HepG2 (cell line): ENCODE data around the gene DMRT3. TPM values are rescaled to one million over a fixed set of nuclear protein-coding genes. Genes with fewer than 3 reads are reported as not detected.

Experiments used
- ATAC-seq: fragments of 200-7000 bp; cut with Tn5 transposase; 3 replicates; pipeline ENCODE4 v1.9.1; 2020; ENCODE audit warnings: mild to moderate bottlenecking, moderate library complexity
- BruUV-seq: library from RNA; stranded (reverse); fragments of 400-500 nt; replicated peaks from 2 replicates; lab custom pipeline; 2021; lab: Mats Ljungman, UMichigan
- CTCF ChIA-PET: fragments of 300-600 bp; formaldehyde crosslinking; extraction: SDS; loops from one replicate; lab custom pipeline; 2021; ENCODE audit warnings: low total read pairs, inconsistent platforms, low intra/inter-chr PET ratio; lab: Yijun Ruan, JAX
- POLR2A ChIA-PET: fragments of 350-600 bp; sonication (Branson Sonifier 250); formaldehyde crosslinking; loops from one replicate; lab custom pipeline; 2020; ENCODE audit warnings: antibody characterized with exemption, inconsistent platforms; lab: Yijun Ruan, JAX
- DNase-seq: peaks from one replicate; pipeline ENCODE4 v3.0.0-alpha.2; 2015; ENCODE audit warnings: low spot score
- FAIRE-seq: peaks from 3 replicates; lab custom pipeline; 2011; peaks lifted over from hg19 to GRCh38; lab: Jason Lieb, UNC
- H2AFZ ChIP-seq: one replicate; pipeline ENCODE4 v1.6.1; 2011; ENCODE audit warnings: low read length, inconsistent platforms
- H3K27ac ChIP-seq: fragments of 300-600 bp; 3 replicates; pipeline ENCODE4 v1.8.0; 2011; ENCODE audit warnings: mixed run types, mild to moderate bottlenecking, mixed read lengths, low read length, inconsistent platforms; ENCODE audit not compliant: insufficient read depth; ENCODE audit errors: extremely low read length
- H3K27me3 ChIP-seq, 2 experiments: fragments of 200-600 bp in 1 of 2; 2 replicates in 1 of 2; 3 replicates in 1 of 2; pipeline versions ENCODE4 v1.6.0 to v1.8.0; 2011; ENCODE audit warnings: low read length in 2 of 2, mild to moderate bottlenecking in 2 of 2, moderate library complexity in 2 of 2, inconsistent platforms in 1 of 2; ENCODE audit not compliant: insufficient read depth in 2 of 2, control insufficient read depth in 1 of 2
- H3K36me3 ChIP-seq, 2 experiments: fragments of 200-600 bp in 1 of 2; replicated peaks in 1 of 2; 2 replicates in 1 of 2; 3 replicates in 1 of 2; pipeline versions ENCODE4 v1.5.1 to v1.8.0; 2011; ENCODE audit warnings: low read length in 2 of 2, inconsistent platforms in 1 of 2; ENCODE audit not compliant: insufficient read depth in 2 of 2, control insufficient read depth in 1 of 2
- H3K4me1 ChIP-seq: 2 replicates; pipeline ENCODE4 v1.5.1; 2012; ENCODE audit warnings: low read length, inconsistent platforms; ENCODE audit not compliant: insufficient read depth
- H3K4me2 ChIP-seq: 2 replicates; pipeline ENCODE4 v1.6.0; 2011; ENCODE audit warnings: low read depth, low read length, inconsistent platforms
- H3K4me3 ChIP-seq, 3 experiments: fragments of 200-600 bp in 1 of 3; sonication (generic), shearing (Covaris generic) in 1 of 3; replicated peaks in 1 of 3; 2 replicates each; pipeline ENCODE4 v1.5.1; 2011 to 2016; ENCODE audit warnings: low read length in 3 of 3, inconsistent platforms in 2 of 3, low read depth in 2 of 3, mild to moderate bottlenecking in 2 of 3, control low read depth in 1 of 3, mixed read lengths in 1 of 3; ENCODE audit not compliant: insufficient read depth in 1 of 3
- H3K79me2 ChIP-seq: one replicate; pipeline ENCODE4 v1.6.1; 2011; ENCODE audit warnings: low read length, inconsistent platforms; ENCODE audit not compliant: insufficient read depth
- H3K9ac ChIP-seq: 2 replicates; pipeline ENCODE4 v1.6.0; 2011; ENCODE audit warnings: mild to moderate bottlenecking, low read depth, low read length, inconsistent platforms; ENCODE audit not compliant: insufficient read depth
- H3K9me3 ChIP-seq: 2 replicates; pipeline ENCODE4 v1.5.1; 2012; ENCODE audit warnings: mild to moderate bottlenecking, low read length
- H4K20me1 ChIP-seq: 2 replicates; pipeline ENCODE4 v1.6.0; 2011; ENCODE audit warnings: inconsistent platforms, mild to moderate bottlenecking, low read length, moderate library complexity; ENCODE audit not compliant: insufficient read depth
- FOXO4 ChIP-seq: sonication (generic); formaldehyde crosslinking; conservative IDR thresholded peaks from 2 replicates; pipeline ENCODE4 v1.8.1; 2023; ENCODE audit warnings: missing genetic modification reagents
- MAFF ChIP-seq: IDR thresholded peaks from 2 replicates; pipeline ENCODE4 v1.6.1; 2011; ENCODE audit warnings: low read depth, low read length, improper control_type of control experiment
- MAFK ChIP-seq, 2 experiments: IDR thresholded peaks in 1 of 2; conservative IDR thresholded peaks in 1 of 2; 2 replicates each; pipeline ENCODE4 v1.6.1; 2011; ENCODE audit warnings: improper control_type of control experiment in 2 of 2, low read length in 2 of 2
- PAF1 ChIP-seq: IDR thresholded peaks from 2 replicates; pipeline ENCODE4 v1.6.1; 2016; ENCODE audit warnings: missing genetic modification reagents, missing compliant biosample characterization
- RXRA ChIP-seq: sonication (generic); formaldehyde crosslinking; IDR thresholded peaks from 2 replicates; pipeline ENCODE4 v1.5.1; 2020; ENCODE audit warnings: missing genetic modification reagents
- SALL1 ChIP-seq: sonication (generic); formaldehyde crosslinking; IDR thresholded peaks from 2 replicates; pipeline ENCODE4 v1.8.0; 2022; ENCODE audit warnings: mild to moderate bottlenecking, missing genetic modification reagents
- ZNF10 ChIP-seq: sonication (generic); formaldehyde crosslinking; IDR thresholded peaks from 2 replicates; pipeline ENCODE4 v1.4.0; 2020; ENCODE audit warnings: mild to moderate bottlenecking, low read depth, missing genetic modification reagents, borderline replicate concordance
- ZNF431 ChIP-seq: sonication (generic); formaldehyde crosslinking; IDR thresholded peaks from 2 replicates; pipeline ENCODE4 v1.9.0; 2022; ENCODE audit warnings: missing genetic modification reagents, low read depth, mild to moderate bottlenecking, borderline replicate concordance
- ZNF441 ChIP-seq: sonication (generic); formaldehyde crosslinking; IDR thresholded peaks from 2 replicates; pipeline ENCODE4 v1.7.0; 2021; ENCODE audit warnings: missing genetic modification reagents, borderline replicate concordance
- ZNF530 ChIP-seq: sonication (generic); formaldehyde crosslinking; IDR thresholded peaks from 2 replicates; pipeline ENCODE4 v1.5.0; 2020; ENCODE audit warnings: low read depth, mild to moderate bottlenecking, missing genetic modification reagents
- ZNF569 ChIP-seq: sonication (generic); formaldehyde crosslinking; IDR thresholded peaks from 2 replicates; pipeline ENCODE4 v1.5.0; 2020; ENCODE audit warnings: mild to moderate bottlenecking, missing genetic modification reagents, moderate library complexity, borderline replicate concordance
- ZNF747 ChIP-seq: sonication (generic); formaldehyde crosslinking; IDR thresholded peaks from 2 replicates; pipeline ENCODE4 v1.8.1; 2023; ENCODE audit warnings: missing genetic modification reagents, mild to moderate bottlenecking, borderline replicate concordance
- WGBS: methylation state at CpG from one replicate; pipeline ENCODE4 v1.1.6; 2017; ENCODE audit warnings: low lambda C conversion rate; 5-methylcytosine and 5-hydroxymethylcytosine counted together
- in situ Hi-C: cut with HindIII; loops from 2 replicates; pipeline ENCODE4 v1.10.0; 2017; ENCODE audit warnings: low pct_unique_long_range_greater_than_20kb; ENCODE audit not compliant: extremely low pct_ligation_motif_present
- intact Hi-C: fragments of 100-400 bp; cut with micrococcal nuclease; formaldehyde crosslinking; loops from one replicate; pipeline ENCODE4 v1.10.0; 2022; ENCODE audit not compliant: unreplicated experiment
- polyA plus RNA-seq, 8 experiments: library from polyadenylated mRNA; depleted of rRNA in 3 of 8; stranded (reverse) in 7 of 8; unstranded in 1 of 8; fragments of >200 nt; fragmentation: Illumina TruSeq in 4 of 8; extraction: Trizol in 4 of 8; gene quantifications; 2 replicates each; pipeline versions ENCODE4 v1.2.1 to v1.2.3, GENCODE V29; 2011 to 2016; ENCODE audit warnings: low read depth in 4 of 8, missing spikeins in 1 of 8, mixed read lengths in 1 of 8; ENCODE audit not compliant: insufficient read depth in 1 of 8
- total RNA-seq, 5 experiments: library from RNA; depleted of rRNA; stranded (reverse); fragments of >200 nt; fragmentation: Illumina TruSeq; extraction: Trizol; gene quantifications; 2 replicates each; pipeline ENCODE4 v1.2.3, GENCODE V29; 2016; ENCODE audit warnings: low read depth in 1 of 5

The DMRT3 gene
- total and polyA plus RNA-seq, 2 of the 13 experiments (the other 11 are each of a cell fraction or from before 2014, with no cell fraction given): not detected

- Histone ChIP-seq H3K79me2 (no peaks in the 10 kb centered on the region), H2AFZ (no peak overlapping the region), H4K20me1 (no peaks in the 10 kb centered on the region), H3K27me3 (peaks cover 3 to 21% of the 10 kb centered on the region in 2 experiments; a peak in 3 of 5 replicates), H3K4me1 (no peaks in the 10 kb centered on the region), H3K4me3 (no peak overlapping the region), H3K4me2 (no peak overlapping the region), H3K9ac (no peak overlapping the region), H3K36me3 (no peaks in the 10 kb centered on the region), H3K9me3 (no peaks in the 10 kb centered on the region), H3K27ac (no peak overlapping the region)
- FAIRE-seq: no peak
- POLR2A ChIA-PET: no interaction called here
- no peak for DNase-seq
- no peak for ATAC-seq
- intact Hi-C loops: no loop called here
- in situ Hi-C loops: no loop called here
- CTCF ChIA-PET: no interaction called here
- BruUV-seq: no TSS peak
- TF ChIP-seq MAFK (conservative IDR thresholded peaks at IDR 0.05 in 1 of 2, IDR thresholded peaks at IDR 0.05 in 1 of 2; ENCODE audit: low read length in 2 of 2): peak; percentile 44 to 63
- no peak for TF ChIP-seq ZNF569
- no peak for TF ChIP-seq ZNF747 (CRISPR knock-in tag)
- TF ChIP-seq MAFF: peak; percentile 48
- no peak for TF ChIP-seq ZNF431 (CRISPR knock-in tag)
- TF ChIP-seq ZNF441 (CRISPR knock-in tag): no peak
- TF ChIP-seq PAF1: no peak
- TF ChIP-seq SALL1 (CRISPR knock-in tag): no peak
- no peak for TF ChIP-seq ZNF10 (CRISPR knock-in tag)
- TF ChIP-seq FOXO4 (CRISPR knock-in tag): no peak
- TF ChIP-seq ZNF530 (CRISPR knock-in tag): no peak
- no peak for TF ChIP-seq RXRA
- WGBS: 20% methylated on average over 4 of the region's 4 CpGs
Measured at GRCh38 chr9:929719-930118, 46.7 kb upstream of the DMRT3 start.
